VCaP (cell line): ENCODE measurements around the gene ZCCHC7.

Experiments
- H3K27ac ChIP-seq: fragments of 450-650 bp; 2 replicates; pipeline ENCODE4 v1.5.1; 2017
- CTCF ChIP-seq: fragments of 450-650 bp; conservative IDR thresholded peaks from 2 replicates; pipeline ENCODE4 v1.5.1; 2017; ENCODE audit warnings: mild to moderate bottlenecking, moderate library complexity

Gene ZCCHC7

GRCh38 chr9:37150415-37150814, 30.0 kb downstream of the ZCCHC7 start:
- no peak overlapping the region for H3K27ac ChIP-seq
- TF ChIP-seq CTCF = no peak

- no peak overlapping the region for H3K27ac ChIP-seq
- no peak for TF ChIP-seq CTCF
Measured at GRCh38 chr9:37151812-37152211, 31.4 kb downstream of the ZCCHC7 start.

GRCh38 chr9:37152365-37152764, 32.0 kb downstream of the ZCCHC7 start:
- TF ChIP-seq CTCF = no peak
- H3K27ac ChIP-seq = no peak overlapping the region

GRCh38 chr9:37155601-37156000, 35.2 kb downstream of the ZCCHC7 start:
- H3K27ac ChIP-seq = no peak overlapping the region
- TF ChIP-seq CTCF = no peak

- no peak for TF ChIP-seq CTCF
- H3K27ac ChIP-seq = no peak overlapping the region
Measured at GRCh38 chr9:37156205-37156604, 35.8 kb downstream of the ZCCHC7 start.

- TF ChIP-seq CTCF = no peak
- no peak overlapping the region for H3K27ac ChIP-seq
Measured at GRCh38 chr9:37156781-37157356, 36.5 kb downstream of the ZCCHC7 start.

- TF ChIP-seq CTCF = no peak
- no peak overlapping the region for H3K27ac ChIP-seq
Measured at GRCh38 chr9:37157726-37158377, 37.5 kb downstream of the ZCCHC7 start.
